HL-60 (cell line): Measurements from ENCODE around the gene SLC4A5.

Source experiments
- CTCF ChIP-seq: IDR thresholded peaks from one replicate; pipeline ENCODE4 v1.5.1; 2011; ENCODE audit warnings: low read length, control low read depth, inconsistent platforms; ENCODE audit not compliant: insufficient read depth
- GABPA ChIP-seq: IDR thresholded peaks from 2 replicates; pipeline ENCODE4 v1.6.1; 2012; ENCODE audit warnings: low read depth
- POLR2AphosphoS5 ChIP-seq: IDR thresholded peaks from 2 replicates; pipeline ENCODE4 v1.6.1; 2012; ENCODE audit warnings: low read depth
- SPI1 ChIP-seq: IDR thresholded peaks from 2 replicates; pipeline ENCODE4 v1.6.1; 2012; ENCODE audit warnings: low read depth, mild to moderate bottlenecking, borderline replicate concordance
- TF ChIP-seq, protein P1 (sequence below): IDR thresholded peaks from 2 replicates; pipeline ENCODE4 v1.6.1; 2012; ENCODE audit warnings: low read depth; ENCODE audit not compliant: insufficient replicate concordance

DNA sequence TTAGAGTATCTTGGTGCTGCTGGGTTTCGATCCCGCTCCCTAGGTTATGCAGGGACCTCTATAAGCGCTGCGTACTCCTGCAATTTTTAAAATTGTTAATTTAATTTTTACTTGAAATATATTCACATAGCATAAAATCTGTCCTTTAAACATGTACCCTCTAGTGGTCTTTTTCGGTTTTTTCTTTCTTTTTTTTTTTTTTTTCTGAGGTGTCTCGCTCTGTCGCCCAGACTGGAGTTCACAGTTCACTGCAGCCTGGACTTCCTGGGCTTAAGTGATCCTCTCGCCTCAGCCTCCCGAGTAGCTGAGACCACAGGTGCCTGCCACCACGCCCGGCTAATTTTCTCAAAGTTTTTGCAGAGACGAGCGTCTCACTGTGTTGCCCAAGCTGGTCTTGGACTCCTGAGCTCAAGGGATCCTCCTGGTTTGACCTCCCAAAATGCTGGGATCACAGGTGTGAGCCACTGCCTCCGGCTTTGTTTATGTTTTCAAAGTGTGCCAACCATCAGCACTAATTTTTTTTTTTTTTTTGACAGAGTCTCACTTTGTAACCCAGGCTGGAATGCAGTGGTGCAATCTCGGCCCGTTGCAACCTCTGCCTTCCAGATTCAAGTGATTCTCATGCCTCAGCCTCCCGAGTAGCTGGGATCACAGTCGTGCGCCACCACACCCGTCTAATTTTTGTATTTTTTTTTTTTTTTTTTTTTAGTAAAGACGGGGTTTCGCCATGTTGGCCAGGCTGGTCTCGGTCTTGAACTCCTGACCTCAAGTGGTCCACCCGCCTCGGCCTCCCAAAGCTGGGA is 164.0 kb downstream of the SLC4A5 start:
- TF ChIP-seq, protein P1, sequence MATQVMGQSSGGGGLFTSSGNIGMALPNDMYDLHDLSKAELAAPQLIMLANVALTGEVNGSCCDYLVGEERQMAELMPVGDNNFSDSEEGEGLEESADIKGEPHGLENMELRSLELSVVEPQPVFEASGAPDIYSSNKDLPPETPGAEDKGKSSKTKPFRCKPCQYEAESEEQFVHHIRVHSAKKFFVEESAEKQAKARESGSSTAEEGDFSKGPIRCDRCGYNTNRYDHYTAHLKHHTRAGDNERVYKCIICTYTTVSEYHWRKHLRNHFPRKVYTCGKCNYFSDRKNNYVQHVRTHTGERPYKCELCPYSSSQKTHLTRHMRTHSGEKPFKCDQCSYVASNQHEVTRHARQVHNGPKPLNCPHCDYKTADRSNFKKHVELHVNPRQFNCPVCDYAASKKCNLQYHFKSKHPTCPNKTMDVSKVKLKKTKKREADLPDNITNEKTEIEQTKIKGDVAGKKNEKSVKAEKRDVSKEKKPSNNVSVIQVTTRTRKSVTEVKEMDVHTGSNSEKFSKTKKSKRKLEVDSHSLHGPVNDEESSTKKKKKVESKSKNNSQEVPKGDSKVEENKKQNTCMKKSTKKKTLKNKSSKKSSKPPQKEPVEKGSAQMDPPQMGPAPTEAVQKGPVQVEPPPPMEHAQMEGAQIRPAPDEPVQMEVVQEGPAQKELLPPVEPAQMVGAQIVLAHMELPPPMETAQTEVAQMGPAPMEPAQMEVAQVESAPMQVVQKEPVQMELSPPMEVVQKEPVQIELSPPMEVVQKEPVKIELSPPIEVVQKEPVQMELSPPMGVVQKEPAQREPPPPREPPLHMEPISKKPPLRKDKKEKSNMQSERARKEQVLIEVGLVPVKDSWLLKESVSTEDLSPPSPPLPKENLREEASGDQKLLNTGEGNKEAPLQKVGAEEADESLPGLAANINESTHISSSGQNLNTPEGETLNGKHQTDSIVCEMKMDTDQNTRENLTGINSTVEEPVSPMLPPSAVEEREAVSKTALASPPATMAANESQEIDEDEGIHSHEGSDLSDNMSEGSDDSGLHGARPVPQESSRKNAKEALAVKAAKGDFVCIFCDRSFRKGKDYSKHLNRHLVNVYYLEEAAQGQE, result no peak
- no peak for TF ChIP-seq CTCF
- TF ChIP-seq POLR2AphosphoS5, result no peak
- no peak for TF ChIP-seq SPI1
- no peak for TF ChIP-seq GABPA
